HG03159 (cell line): ENCODE measurements around the gene CDYL2.

Experiments
- ATAC-seq: cut with Tn5 transposase; IDR thresholded peaks from one replicate; pipeline ENCODE4 v1.9.1; 2021; ENCODE audit warnings: mild to moderate bottlenecking, moderate library complexity; ENCODE audit not compliant: unreplicated experiment

CDYL2 gene

GRCh38 chr16:80604600-80605355, 199.6 kb downstream of the CDYL2 start:
- ATAC-seq = no peak

GRCh38 chr16:80602894-80603293, 201.5 kb downstream of the CDYL2 start:
- no peak for ATAC-seq

- ATAC-seq = no peak
Measured at GRCh38 chr16:80601182-80601581, 203.2 kb downstream of the CDYL2 start.

GRCh38 chr16:80599466-80599865, 204.9 kb downstream of the CDYL2 start:
- ATAC-seq = no peak

GRCh38 chr16:80596507-80597207, 207.7 kb downstream of the CDYL2 start:
- ATAC-seq = no peak

- no peak for ATAC-seq
Measured at GRCh38 chr16:80594756-80595155, 209.6 kb downstream of the CDYL2 start.

GRCh38 chr16:80592273-80592672, 212.1 kb downstream of the CDYL2 start:
- ATAC-seq = no peak

GRCh38 chr16:80591071-80591915, 213.1 kb downstream of the CDYL2 start:
- ATAC-seq = no peak

GRCh38 chr16:80587071-80587470, 217.3 kb downstream of the CDYL2 start:
- ATAC-seq = no peak

GRCh38 chr16:80586476-80586875, 217.9 kb downstream of the CDYL2 start:
- ATAC-seq = no peak

- peak; percentile 51 for ATAC-seq
Measured at GRCh38 chr16:80585764-80586163, 218.6 kb downstream of the CDYL2 start.

- no peak for ATAC-seq
Measured at GRCh38 chr16:80583466-80583865, 220.9 kb downstream of the CDYL2 start.

- peak; percentile 87 for ATAC-seq
Measured at GRCh38 chr16:80580109-80580832, 224.1 kb downstream of the CDYL2 start.

GRCh38 chr16:80577485-80578280, 226.7 kb downstream of the CDYL2 start:
- no peak for ATAC-seq

- no peak for ATAC-seq
Measured at GRCh38 chr16:80576343-80576912, 228.0 kb downstream of the CDYL2 start.

- no peak for ATAC-seq
Measured at GRCh38 chr16:80573700-80574120, 230.7 kb downstream of the CDYL2 start.

GRCh38 chr16:80570106-80570478, 234.3 kb downstream of the CDYL2 start:
- no peak for ATAC-seq

- no peak for ATAC-seq
Measured at GRCh38 chr16:80569440-80570105, 234.8 kb downstream of the CDYL2 start.

GRCh38 chr16:80564394-80564793, 240.0 kb downstream of the CDYL2 start:
- ATAC-seq = no peak
